Esophagus squamous epithelium (tissue), 4 donors: ENCODE data around the gene ITIH4.

Experiments
- CTCF ChIP-seq, 6 experiments: fragments of 450-650 bp in 4 of 6; fragments of 200-600 bp in 2 of 6; sonication (generic) in 2 of 6; IDR thresholded peaks; one replicate each; pipeline ENCODE4 v1.5.1; 2016 to 2019; ENCODE audit warnings: antibody characterized with exemption in 6 of 6, mild to moderate bottlenecking in 4 of 6, moderate library complexity in 4 of 6
- POLR2A ChIP-seq, 4 donors: fragments of 450-650 bp; IDR thresholded peaks; one replicate each; pipeline ENCODE4 v1.6.1; 2017; ENCODE audit warnings: antibody characterized with exemption in 4 of 4, mild to moderate bottlenecking in 4 of 4, moderate library complexity in 3 of 4

GRCh38 chr3:52852419-52852818, 21.9 kb upstream of the ITIH4 start:
- TF ChIP-seq CTCF (IDR thresholded peaks at IDR 0.05) (no peak), POLR2A (IDR thresholded peaks at IDR 0.05) (no peak)
